Measurements from ENCODE around the gene SGO2.
"Not testable (repeated sequence)": the region's sequence is repeated elsewhere in the genome, so short reads cannot be mapped to it uniquely, and the experiment has no call there.

The SGO2 gene

GRCh38 chr2:200599206-200599605 lies 73.2 kb downstream of the SGO2 start:
- no peak for DNase-seq

- no peak for DNase-seq
These were observed 74.7 kb downstream of the SGO2 start for GRCh38 chr2:200600549-200601225.

GRCh38 chr2:200602584-200602983 lies 76.6 kb downstream of the SGO2 start:
- DNase-seq, result no peak

- peak; percentile 9 to 67 for DNase-seq
These were observed 78.0 kb downstream of the SGO2 start for GRCh38 chr2:200603972-200604371.

- DNase-seq, result no peak
These were observed 78.7 kb downstream of the SGO2 start for GRCh38 chr2:200604571-200605255.

GRCh38 chr2:200608341-200609027 lies 82.5 kb downstream of the SGO2 start:
- no peak for DNase-seq

- peak; percentile 47 to 83 for DNase-seq
These were observed 83.1 kb downstream of the SGO2 start for GRCh38 chr2:200609028-200609614.

GRCh38 chr2:200610217-200610616 lies 84.2 kb downstream of the SGO2 start:
- not testable (repeated sequence) for DNase-seq

- no peak for DNase-seq
These were observed 87.7 kb downstream of the SGO2 start for GRCh38 chr2:200613692-200614091.

GRCh38 chr2:200614249-200614648 lies 88.2 kb downstream of the SGO2 start:
- DNase-seq, result no peak

- peak in 1 of 2 experiments; percentile 69 for DNase-seq
These were observed 89.2 kb downstream of the SGO2 start for GRCh38 chr2:200615247-200615646.

GRCh38 chr2:200616193-200616592 lies 90.2 kb downstream of the SGO2 start:
- DNase-seq, result no peak

- DNase-seq, result no peak
These were observed 90.6 kb downstream of the SGO2 start for GRCh38 chr2:200616656-200617055.

- no peak for DNase-seq
These were observed 91.4 kb downstream of the SGO2 start for GRCh38 chr2:200617156-200618053.

- DNase-seq, result no peak
These were observed 92.0 kb downstream of the SGO2 start for GRCh38 chr2:200618054-200618419.

GRCh38 chr2:200618590-200619021 lies 92.6 kb downstream of the SGO2 start:
- DNase-seq, result no peak

GRCh38 chr2:200619279-200619678 lies 93.3 kb downstream of the SGO2 start:
- DNase-seq, result no peak

GRCh38 chr2:200620606-200621390 lies 94.8 kb downstream of the SGO2 start:
- no peak for DNase-seq

- no peak for DNase-seq
These were observed 96.1 kb downstream of the SGO2 start for GRCh38 chr2:200622106-200622505.

GRCh38 chr2:200624026-200624425 lies 98.0 kb downstream of the SGO2 start:
- DNase-seq, result no peak

GRCh38 chr2:200624658-200625057 lies 98.7 kb downstream of the SGO2 start:
- peak in 1 of 2 experiments; percentile 22 for DNase-seq

- DNase-seq, result no peak
These were observed 99.3 kb downstream of the SGO2 start for GRCh38 chr2:200625282-200625681.

All from SW 1271 (cell line).